A549 (cell line): ENCODE measurements around the gene CDK14.

Source experiments
- CBX2 ChIP-seq: fragments of 200-600 bp; sonication (generic); IDR thresholded peaks from 2 replicates; pipeline ENCODE4 v1.6.1; 2016; ENCODE audit warnings: low read depth, mild to moderate bottlenecking, borderline replicate concordance
- CHD4 ChIP-seq: fragments of 200-600 bp; sonication (generic); IDR thresholded peaks from 2 replicates; pipeline ENCODE4 v1.6.1; 2016; ENCODE audit warnings: antibody characterized with exemption, mild to moderate bottlenecking, borderline replicate concordance
- CTCF ChIP-seq: fragments of >200 bp; sonication (Bioruptor Twin); formaldehyde crosslinking; IDR thresholded peaks from 3 replicates; pipeline ENCODE4 v1.5.1; 2016
- EHF ChIP-seq: fragments of 250-450 bp; sonication (Bioruptor Pico); IDR thresholded peaks from 2 replicates; pipeline ENCODE4 v1.5.0; 2020; ENCODE audit warnings: mild to moderate bottlenecking
- EP300 ChIP-seq, 2 experiments: fragments of >200 bp; sonication (Bioruptor Twin); formaldehyde crosslinking; IDR thresholded peaks; 2 replicates in 1 of 2; 3 replicates in 1 of 2; pipeline ENCODE4 v1.6.1; 2016 to 2017
- ESRRA ChIP-seq: fragments of 150-350 bp; IDR thresholded peaks from 2 replicates; pipeline ENCODE4 v1.6.1; 2014; ENCODE audit warnings: mild to moderate bottlenecking, low read length, borderline replicate concordance
- GATA3 ChIP-seq: IDR thresholded peaks from 2 replicates; pipeline ENCODE4 v1.6.1; 2012; ENCODE audit warnings: borderline replicate concordance
- MYC ChIP-seq: IDR thresholded peaks from 2 replicates; pipeline ENCODE4 v1.6.1; 2012; ENCODE audit warnings: mild to moderate bottlenecking, inconsistent platforms, low read length, improper control_type of control experiment, borderline replicate concordance
- NFE2L2 ChIP-seq: fragments of 150-350 bp; conservative IDR thresholded peaks from 2 replicates; pipeline ENCODE4 v1.6.1; 2014; ENCODE audit warnings: low read length
- NR3C1 ChIP-seq: fragments of >200 bp; sonication (Bioruptor Twin); formaldehyde crosslinking; IDR thresholded peaks from 3 replicates; pipeline ENCODE4 v1.6.1; 2017
- POLR2A ChIP-seq: IDR thresholded peaks from 2 replicates; pipeline ENCODE4 v1.6.1; 2012; ENCODE audit warnings: mild to moderate bottlenecking, low read length
- RAD21 ChIP-seq, 2 experiments: fragments of >200 bp in 1 of 2; sonication (Bioruptor Twin) in 1 of 2; formaldehyde crosslinking in 1 of 2; IDR thresholded peaks in 1 of 2; conservative IDR thresholded peaks in 1 of 2; 2 replicates in 1 of 2; 3 replicates in 1 of 2; pipeline ENCODE4 v1.6.1; 2012 to 2018; ENCODE audit warnings: inconsistent platforms in 1 of 2
- REST ChIP-seq: fragments of 200-600 bp; sonication (generic); IDR thresholded peaks from 2 replicates; pipeline ENCODE4 v1.6.1; 2016; ENCODE audit warnings: antibody characterized with exemption, mild to moderate bottlenecking, moderate library complexity
- SMC3 ChIP-seq: fragments of >200 bp; sonication (Bioruptor Twin); formaldehyde crosslinking; IDR thresholded peaks from 3 replicates; pipeline ENCODE4 v1.6.1; 2018; ENCODE audit warnings: inconsistent platforms

- TF ChIP-seq EHF (no peak), CHD4 (no peak), CTCF (no peak), CBX2 (no peak), MYC (no peak), NR3C1 (no peak), ESRRA (no peak), POLR2A (no peak), RAD21 (conservative IDR thresholded peaks at IDR 0.05 in 1 of 2, IDR thresholded peaks at IDR 0.05 in 1 of 2) (no peak), GATA3 (no peak), SMC3 (no peak), EP300 (IDR thresholded peaks at IDR 0.05) (no peak), REST (no peak), NFE2L2 (no peak)
Observed at GRCh38 chr7:90824386-90825307, 228.5 kb downstream of the CDK14 start.
